Naive thymus-derived CD4-positive, alpha-beta T cell (primary cell): ENCODE measurements around the gene BRF1. TPM values are rescaled to one million over a fixed set of nuclear protein-coding genes. Genes with fewer than 3 reads are reported as not detected.

Experiments
- ATAC-seq: fragments of 150-1000 bp; cut with Tn5 transposase; 2 replicates; pipeline ENCODE4 v1.10.0; 2021; ENCODE audit warnings: mild to moderate bottlenecking, moderate library complexity
- CTCF ChIA-PET: fragments of 350-600 bp; sonication (Branson Sonifier 250); formaldehyde crosslinking; loops from one replicate; lab custom pipeline; 2021; ENCODE audit warnings: antibody characterized with exemption; lab: Charles Lee
- POLR2A ChIA-PET: fragments of 350-600 bp; sonication (Branson Sonifier 250); formaldehyde crosslinking; loops from one replicate; lab custom pipeline; 2021; ENCODE audit warnings: antibody characterized with exemption, inconsistent platforms; lab: Charles Lee
- DNase-seq, 9 donors: peaks; one replicate each; pipeline versions ENCODE4 v3.0.0 to v3.0.0-alpha.2; 2020 to 2022; ENCODE audit warnings: mixed read lengths in 1 of 9
- H3K27ac ChIP-seq: one replicate; pipeline ENCODE4 v1.7.0; 2013; ENCODE audit warnings: mild to moderate bottlenecking, low read depth, low read length, moderate library complexity
- H3K27me3 ChIP-seq, 2 donors: one replicate each; pipeline ENCODE4 v1.7.0; 2013; ENCODE audit warnings: low read length in 2 of 2, mild to moderate bottlenecking in 2 of 2, moderate library complexity in 2 of 2; ENCODE audit not compliant: control insufficient read depth in 2 of 2, insufficient read depth in 2 of 2
- H3K36me3 ChIP-seq, 3 experiments: 1 replicate in 2 of 3; 2 replicates in 1 of 3; pipeline ENCODE4 v1.7.0; 2013; ENCODE audit warnings: low read length in 3 of 3, mild to moderate bottlenecking in 3 of 3, moderate library complexity in 1 of 3; ENCODE audit not compliant: insufficient read depth in 3 of 3, control insufficient read depth in 2 of 3
- H3K4me1 ChIP-seq, 2 donors: one replicate each; pipeline ENCODE4 v1.7.0; 2013; ENCODE audit warnings: low read length in 2 of 2, mild to moderate bottlenecking in 2 of 2, moderate library complexity in 1 of 2; ENCODE audit not compliant: control insufficient read depth in 2 of 2, insufficient read depth in 2 of 2
- H3K4me3 ChIP-seq: 2 replicates; pipeline ENCODE4 v1.7.0; 2013; ENCODE audit warnings: mild to moderate bottlenecking, low read length
- H3K9me3 ChIP-seq, 3 experiments: 1 replicate in 2 of 3; 2 replicates in 1 of 3; pipeline ENCODE4 v1.7.0; 2013; ENCODE audit warnings: low read length in 3 of 3; ENCODE audit not compliant: control insufficient read depth in 2 of 3
- H3K27ac Mint-ChIP-seq, 9 donors: one replicate each; pipeline ENCODE4 v1.8.0; 2020 to 2022; ENCODE audit warnings: mixed read lengths in 9 of 9, mild to moderate bottlenecking in 8 of 9, moderate library complexity in 5 of 9, inconsistent platforms in 2 of 9
- H3K27me3 Mint-ChIP-seq, 5 donors: one replicate each; pipeline ENCODE4 v1.8.0; 2021 to 2022; ENCODE audit warnings: mixed read lengths in 5 of 5, mild to moderate bottlenecking in 1 of 5
- H3K36me3 Mint-ChIP-seq, 5 donors: one replicate each; pipeline ENCODE4 v1.8.0; 2020 to 2022; ENCODE audit warnings: mixed read lengths in 5 of 5, mild to moderate bottlenecking in 3 of 5, inconsistent platforms in 1 of 5
- H3K4me1 Mint-ChIP-seq, 7 donors: one replicate each; pipeline ENCODE4 v1.8.0; 2020 to 2022; ENCODE audit warnings: mixed read lengths in 7 of 7, mild to moderate bottlenecking in 3 of 7, inconsistent platforms in 1 of 7
- H3K4me3 Mint-ChIP-seq, 10 donors: one replicate each; pipeline ENCODE4 v1.8.0; 2020 to 2022; ENCODE audit warnings: mild to moderate bottlenecking in 10 of 10, mixed read lengths in 10 of 10, moderate library complexity in 6 of 10, inconsistent platforms in 2 of 10
- H3K9me3 Mint-ChIP-seq, 11 donors: one replicate each; pipeline ENCODE4 v1.8.0; 2020 to 2022; ENCODE audit warnings: mixed read lengths in 11 of 11, mild to moderate bottlenecking in 4 of 11, inconsistent platforms in 1 of 11, moderate library complexity in 1 of 11
- intact Hi-C, 2 donors: fragments of 100-400 bp; cut with micrococcal nuclease; formaldehyde crosslinking; loops; one replicate each; pipeline ENCODE4 v1.15.1; 2023
- polyA plus RNA-seq, 2 donors: library from polyadenylated mRNA; unstranded; fragments of 300-500 nt; fragmentation: Illumina TruSeq; gene quantifications; one replicate each; pipeline ENCODE4 v1.2.3, GENCODE V29; 2021
- total RNA-seq, 6 experiments: library from RNA in 5 of 6; stranded (reverse) in 5 of 6; gene quantifications; 1 replicate in 5 of 6; 2 replicates in 1 of 6; pipeline ENCODE4 v1.2.3 and lab custom pipeline; 2021 to 2026

Gene BRF1
- total and polyA plus RNA-seq, 7 experiments from 2014 or later: 7.1 to 75.7 (median 60.2) TPM

DNA sequence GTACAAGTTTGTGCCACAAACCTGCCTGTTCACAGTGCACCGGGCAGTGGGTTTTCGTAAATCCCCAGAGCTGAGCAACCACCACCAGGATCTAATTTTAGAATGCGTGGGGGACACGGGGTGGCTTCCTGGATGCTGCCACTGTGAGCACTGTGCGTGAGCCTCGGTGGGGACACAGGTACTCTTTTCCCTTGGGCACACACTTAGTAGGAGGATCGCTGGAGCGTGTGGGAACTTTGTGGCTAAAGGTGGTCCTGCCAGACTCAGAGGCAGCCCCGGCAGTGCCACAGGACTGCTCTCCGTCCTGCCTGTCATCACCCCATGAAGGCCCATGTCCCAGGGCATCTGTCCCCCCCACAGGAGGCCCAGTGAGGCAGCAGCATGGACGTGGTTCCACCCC lies 31.4 kb downstream of the BRF1 start:
- intact Hi-C loops: no loop called here
- H3K9me3 Mint-ChIP-seq: peaks cover 0 to 3% (median 0%) of the 10 kb centered on the region in 11 donors
- H3K4me1 ChIP-seq: no peaks in the 10 kb centered on the region
- H3K27me3 ChIP-seq: no peaks in the 10 kb centered on the region
- CTCF ChIA-PET: no interaction called here
- ATAC-seq: no peak
- POLR2A ChIA-PET: no interaction called here
- no peaks in the 10 kb centered on the region for H3K9me3 ChIP-seq
- H3K36me3 Mint-ChIP-seq: peaks cover 0 to 20% (median 6%) of the 10 kb centered on the region in 5 donors
- H3K36me3 ChIP-seq: peaks cover 0 to 24% (median 0%) of the 10 kb centered on the region in 3 experiments
- no peak for DNase-seq
- no peaks in the 10 kb centered on the region for H3K27me3 Mint-ChIP-seq
- no peak overlapping the region for H3K4me3 ChIP-seq
- peaks cover 0 to 15% (median 5%) of the 10 kb centered on the region in 7 donors for H3K4me1 Mint-ChIP-seq
- H3K27ac ChIP-seq: no peak overlapping the region
- no peak overlapping the region for H3K27ac Mint-ChIP-seq
- H3K4me3 Mint-ChIP-seq: no peak overlapping the region

DNA sequence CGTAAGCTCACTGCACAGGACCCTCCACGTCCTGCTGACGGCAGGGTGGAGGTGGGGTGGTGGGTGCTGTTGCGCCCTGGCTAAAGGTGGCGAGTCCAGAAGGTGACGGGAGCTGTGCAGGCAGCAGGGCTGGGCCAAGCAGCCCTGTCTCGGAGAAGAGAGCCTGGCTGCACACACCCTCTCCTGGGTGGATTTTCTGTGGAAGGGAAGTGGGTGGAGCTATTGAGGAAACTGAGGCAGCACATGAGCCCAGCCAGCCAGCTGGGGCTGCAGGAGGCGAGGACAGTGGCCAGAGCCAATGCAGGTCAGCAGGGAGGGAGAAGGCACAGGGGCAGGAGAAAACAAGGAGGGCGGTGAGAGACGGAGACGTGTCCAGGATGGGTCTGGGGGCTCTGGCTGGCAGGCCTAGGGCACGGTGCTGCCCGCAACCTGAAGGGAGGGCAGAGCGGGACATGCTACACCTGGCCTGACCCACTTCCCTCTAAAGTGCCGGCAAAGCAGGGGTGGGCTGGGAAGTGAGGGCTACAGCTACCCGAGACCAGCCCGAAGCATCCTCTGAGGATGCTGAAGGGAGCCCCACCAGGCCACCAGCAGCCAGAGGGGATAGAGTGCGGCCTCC lies 32.0 kb downstream of the BRF1 start:
- H3K4me1 ChIP-seq: no peaks in the 10 kb centered on the region
- no peaks in the 10 kb centered on the region for H3K27me3 Mint-ChIP-seq
- H3K36me3 ChIP-seq: peaks cover 0 to 24% (median 0%) of the 10 kb centered on the region in 3 experiments
- no peak overlapping the region for H3K4me3 Mint-ChIP-seq
- no peak overlapping the region for H3K27ac Mint-ChIP-seq
- CTCF ChIA-PET: no interaction called here
- H3K9me3 ChIP-seq: no peaks in the 10 kb centered on the region
- DNase-seq (no peak), ATAC-seq (no peak)
- intact Hi-C loops: no loop called here
- no peak overlapping the region for H3K27ac ChIP-seq
- no peaks in the 10 kb centered on the region for H3K27me3 ChIP-seq
- H3K4me3 ChIP-seq: no peak overlapping the region
- peaks cover 0 to 3% (median 0%) of the 10 kb centered on the region in 11 donors for H3K9me3 Mint-ChIP-seq
- peaks cover 3 to 24% (median 6%) of the 10 kb centered on the region in 5 donors for H3K36me3 Mint-ChIP-seq
- POLR2A ChIA-PET: no interaction called here
- H3K4me1 Mint-ChIP-seq: peaks cover 0 to 15% (median 4%) of the 10 kb centered on the region in 7 donors

DNA sequence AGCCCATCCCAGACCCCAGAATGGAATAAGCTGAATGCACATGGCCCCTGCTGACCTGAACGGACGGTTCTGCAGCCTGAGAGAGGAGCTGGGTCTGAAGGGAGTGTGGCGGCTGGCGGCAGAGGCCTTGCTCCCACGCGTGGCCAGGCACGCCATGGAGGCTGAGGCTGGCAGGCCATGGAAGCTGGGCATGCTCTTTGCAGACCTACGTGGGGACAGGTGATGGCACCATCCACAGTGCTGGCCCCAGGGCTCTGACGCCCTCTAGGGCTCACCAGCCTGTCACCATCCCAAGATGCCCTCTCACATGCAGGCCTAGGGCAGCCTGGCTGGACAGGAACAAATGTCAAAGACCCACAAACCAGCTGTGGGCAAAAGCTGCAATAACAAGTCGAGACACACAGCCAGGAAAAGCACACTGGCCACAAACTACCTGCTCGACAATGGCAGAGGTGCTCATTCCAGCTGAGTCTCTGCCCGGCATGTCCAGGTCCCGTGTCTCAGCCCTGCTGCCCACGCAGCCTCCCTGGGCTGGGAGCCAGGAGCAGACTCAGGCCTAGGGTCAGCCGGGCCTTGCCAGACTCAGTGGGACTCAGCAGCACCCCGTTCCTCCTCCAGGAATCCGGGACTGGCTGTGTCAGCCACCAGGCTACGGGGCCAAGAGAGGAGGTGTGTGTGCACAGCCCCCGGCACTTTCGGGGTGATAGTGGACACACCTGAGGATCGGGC lies 32.8 kb downstream of the BRF1 start:
- Mint-ChIP-seq H3K4me1 (peaks cover 0 to 15% (median 4%) of the 10 kb centered on the region in 7 donors), H3K36me3 (peaks cover 3 to 29% (median 6%) of the 10 kb centered on the region in 5 donors), H3K27me3 (no peaks in the 10 kb centered on the region), H3K27ac (no peak overlapping the region), H3K4me3 (no peak overlapping the region), H3K9me3 (peaks cover 0 to 3% (median 0%) of the 10 kb centered on the region in 11 donors)
- no peak overlapping the region for H3K27ac ChIP-seq
- H3K4me3 ChIP-seq: no peak overlapping the region
- intact Hi-C loops: no loop called here
- CTCF ChIA-PET: no interaction called here
- no peaks in the 10 kb centered on the region for H3K27me3 ChIP-seq
- no peaks in the 10 kb centered on the region for H3K4me1 ChIP-seq
- POLR2A ChIA-PET: no interaction called here
- no peaks in the 10 kb centered on the region for H3K9me3 ChIP-seq
- no peak for ATAC-seq
- H3K36me3 ChIP-seq: peaks cover 0 to 31% (median 0%) of the 10 kb centered on the region in 3 experiments
- DNase-seq: no peak

DNA sequence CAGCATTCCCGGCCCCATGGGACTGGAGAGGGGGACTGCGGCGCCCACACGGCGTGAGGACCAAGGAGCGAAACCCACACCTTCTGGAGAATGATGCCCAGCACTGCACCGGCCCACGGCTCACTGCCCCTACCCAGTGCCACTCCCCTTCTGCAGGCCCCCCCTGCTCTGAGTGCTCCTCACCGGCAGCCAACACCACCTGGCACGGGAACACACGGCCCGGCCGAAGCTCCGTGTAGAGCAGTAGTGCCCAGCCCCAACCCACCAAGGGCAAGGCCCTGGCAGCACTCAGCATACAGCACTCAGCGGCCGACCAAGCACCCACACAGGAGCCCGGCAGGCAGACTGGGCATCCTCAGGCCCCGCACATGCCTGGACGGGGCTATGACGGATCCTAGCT lies 39.0 kb downstream of the BRF1 start:
- ATAC-seq (peak; percentile 15), DNase-seq (no peak)
- ChIA-PET CTCF (no interaction called here), POLR2A (no interaction called here)
- Mint-ChIP-seq H3K4me1 (peaks cover under 1 to 12% (median 10%) of the 10 kb centered on the region in 7 donors), H3K27ac (no peak overlapping the region), H3K4me3 (no peak overlapping the region), H3K9me3 (no peaks in the 10 kb centered on the region), H3K36me3 (peaks cover 0 to 23% (median 4%) of the 10 kb centered on the region in 5 donors), H3K27me3 (no peaks in the 10 kb centered on the region)
- Histone ChIP-seq H3K4me3 (no peak overlapping the region), H3K27me3 (no peaks in the 10 kb centered on the region), H3K36me3 (peaks cover 0 to 13% (median 0%) of the 10 kb centered on the region in 3 experiments), H3K27ac (no peak overlapping the region), H3K4me1 (no peaks in the 10 kb centered on the region), H3K9me3 (no peaks in the 10 kb centered on the region)
- intact Hi-C loops: no loop called here

GRCh38 chr14:105260959-105261358 lies 39.8 kb downstream of the BRF1 start:
- CTCF ChIA-PET: no interaction called here
- no peak overlapping the region for H3K4me3 ChIP-seq
- intact Hi-C loops: no loop called here
- H3K9me3 Mint-ChIP-seq: no peaks in the 10 kb centered on the region
- no peak overlapping the region for H3K27ac Mint-ChIP-seq
- no peaks in the 10 kb centered on the region for H3K4me1 ChIP-seq
- H3K4me1 Mint-ChIP-seq: peaks cover 2 to 15% (median 10%) of the 10 kb centered on the region in 7 donors
- H3K36me3 Mint-ChIP-seq: peaks cover 0 to 15% (median 4%) of the 10 kb centered on the region in 5 donors
- H3K36me3 ChIP-seq: peaks cover 0 to 20% (median 0%) of the 10 kb centered on the region in 3 experiments
- no peaks in the 10 kb centered on the region for H3K9me3 ChIP-seq
- POLR2A ChIA-PET: interaction anchor here (0.8 kb wide), 1 partner anchor 14 kb away, joined by 3 read pairs; no protein-coding TSS in a partner anchor
- H3K27me3 ChIP-seq: no peaks in the 10 kb centered on the region
- ATAC-seq: no peak
- no peak overlapping the region for H3K4me3 Mint-ChIP-seq
- DNase-seq: no peak
- no peaks in the 10 kb centered on the region for H3K27me3 Mint-ChIP-seq
- H3K27ac ChIP-seq: no peak overlapping the region

DNA sequence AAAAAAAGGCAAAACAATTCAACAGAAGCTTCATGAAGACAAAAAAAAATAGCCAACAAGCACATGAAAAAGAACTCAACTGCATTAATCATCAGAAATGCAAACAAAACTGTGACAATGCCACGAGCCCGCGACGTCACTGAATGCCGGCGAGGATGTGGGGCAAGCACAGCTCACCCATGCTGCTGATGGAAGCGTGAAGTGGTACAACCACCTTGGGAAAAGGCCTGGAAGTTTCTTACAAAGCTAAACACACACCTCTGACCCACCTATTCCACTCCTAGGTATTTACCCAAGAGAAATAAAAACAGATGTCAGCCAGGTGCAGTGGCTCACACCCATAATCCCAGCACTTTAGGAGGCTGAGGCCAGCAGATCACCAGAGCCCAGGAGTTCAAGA lies 42.0 kb downstream of the BRF1 start:
- Mint-ChIP-seq H3K9me3 (no peaks in the 10 kb centered on the region), H3K27ac (no peak overlapping the region), H3K4me1 (peaks cover 2 to 15% (median 10%) of the 10 kb centered on the region in 7 donors), H3K36me3 (peaks cover 0 to 6% (median 2%) of the 10 kb centered on the region in 5 donors), H3K4me3 (no peak overlapping the region), H3K27me3 (no peaks in the 10 kb centered on the region)
- H3K27ac ChIP-seq: no peak overlapping the region
- peaks cover 0 to 20% (median 0%) of the 10 kb centered on the region in 3 experiments for H3K36me3 ChIP-seq
- intact Hi-C loops: no loop called here
- no peaks in the 10 kb centered on the region for H3K9me3 ChIP-seq
- ChIA-PET CTCF (interaction anchor here (1.7 kb wide), 1 partner anchor 11 kb away, joined by 4 read pairs; the partner anchor contains the start of gene BTBD6), POLR2A (interaction anchor here (0.9 kb wide), 1 partner anchor 11 kb away, joined by 3 read pairs; the partner anchor contains the start of gene BTBD6)
- no peak overlapping the region for H3K4me3 ChIP-seq
- no peaks in the 10 kb centered on the region for H3K4me1 ChIP-seq
- no peaks in the 10 kb centered on the region for H3K27me3 ChIP-seq
- no peak for ATAC-seq
- DNase-seq: no peak
